OCI-LY7 (cell line): ENCODE data around the gene SP110.

Experiments used
- CTCF ChIP-seq: fragments of 200-600 bp; sonication (generic); conservative IDR thresholded peaks from 2 replicates; pipeline ENCODE4 v1.5.1; 2014; ENCODE audit warnings: mild to moderate bottlenecking, antibody characterized with exemption, low read length, moderate library complexity, mixed read lengths
- EZH2phosphoT487 ChIP-seq: fragments of 200-600 bp; sonication (generic); IDR thresholded peaks from 2 replicates; pipeline ENCODE4 v1.6.1; 2018; ENCODE audit warnings: low read depth, borderline replicate concordance, mild to moderate bottlenecking, mixed run types, antibody characterized with exemption, low read length, moderate library complexity, mixed read lengths

- no peak for TF ChIP-seq CTCF
- no peak for TF ChIP-seq EZH2phosphoT487
Observed at GRCh38 chr2:230256733-230257332, 37.0 kb upstream of the SP110 start.
